HG03039 (cell line): Measurements from ENCODE around the gene TNFAIP3.
"Not testable (repeated sequence)": the region's sequence is repeated elsewhere in the genome, so short reads cannot be mapped to it uniquely, and the experiment has no call there.

Experiments
- ATAC-seq: cut with Tn5 transposase; IDR thresholded peaks from one replicate; pipeline ENCODE4 v1.9.1; 2021; ENCODE audit warnings: mild to moderate bottlenecking, moderate library complexity; ENCODE audit not compliant: unreplicated experiment

The TNFAIP3 gene

GRCh38 chr6:137877113-137877512 lies 10.1 kb downstream of the TNFAIP3 start:
- ATAC-seq, result no peak

- no peak for ATAC-seq
Measured at GRCh38 chr6:137877606-137878005, 10.5 kb downstream of the TNFAIP3 start.

- no peak for ATAC-seq
Measured at GRCh38 chr6:137878029-137878428, 11.0 kb downstream of the TNFAIP3 start.

GRCh38 chr6:137878486-137879285 lies 11.6 kb downstream of the TNFAIP3 start:
- ATAC-seq, result no peak

- ATAC-seq, result no peak
Measured at GRCh38 chr6:137879299-137879698, 12.2 kb downstream of the TNFAIP3 start.

- no peak for ATAC-seq
Measured at GRCh38 chr6:137879885-137880745, 13.1 kb downstream of the TNFAIP3 start.

GRCh38 chr6:137880746-137881521 lies 13.9 kb downstream of the TNFAIP3 start:
- ATAC-seq, result no peak

GRCh38 chr6:137881522-137881886 lies 14.4 kb downstream of the TNFAIP3 start:
- ATAC-seq, result no peak

GRCh38 chr6:137882225-137882961 lies 15.3 kb downstream of the TNFAIP3 start:
- ATAC-seq, result no peak

- no peak for ATAC-seq
Measured at GRCh38 chr6:137883400-137884148, 16.5 kb downstream of the TNFAIP3 start.

- no peak for ATAC-seq
Measured at GRCh38 chr6:137884149-137884909, 17.3 kb downstream of the TNFAIP3 start.

GRCh38 chr6:137884910-137885229 lies 17.8 kb downstream of the TNFAIP3 start:
- ATAC-seq, result not testable (repeated sequence)

- ATAC-seq, result not testable (repeated sequence)
Measured at GRCh38 chr6:137886226-137886625, 19.2 kb downstream of the TNFAIP3 start.

- ATAC-seq, result no peak
Measured at GRCh38 chr6:137890983-137891537, 24.0 kb downstream of the TNFAIP3 start.

GRCh38 chr6:137892271-137892708 lies 25.2 kb downstream of the TNFAIP3 start:
- no peak for ATAC-seq

GRCh38 chr6:137893181-137893580 lies 26.1 kb downstream of the TNFAIP3 start:
- ATAC-seq, result no peak

- ATAC-seq, result no peak
Measured at GRCh38 chr6:137893726-137894125, 26.7 kb downstream of the TNFAIP3 start.

- not testable (repeated sequence) for ATAC-seq
Measured at GRCh38 chr6:137894378-137894777, 27.3 kb downstream of the TNFAIP3 start.
